IPS DF 4.7 (cell line): Measurements from ENCODE around the gene DCBLD1.
"Not testable (repeated sequence)": the region's sequence is repeated elsewhere in the genome, so short reads cannot be mapped to it uniquely, and the experiment has no call there.

Experiments used
- DNase-seq: peaks from one replicate; pipeline ENCODE4 v3.0.0-alpha.2; 2013; ENCODE audit warnings: low spot score; ENCODE audit errors: extremely low read depth

DCBLD1 gene

GRCh38 chr6:117498159-117498558 lies 15.7 kb downstream of the DCBLD1 start:
- DNase-seq: no peak

DNA sequence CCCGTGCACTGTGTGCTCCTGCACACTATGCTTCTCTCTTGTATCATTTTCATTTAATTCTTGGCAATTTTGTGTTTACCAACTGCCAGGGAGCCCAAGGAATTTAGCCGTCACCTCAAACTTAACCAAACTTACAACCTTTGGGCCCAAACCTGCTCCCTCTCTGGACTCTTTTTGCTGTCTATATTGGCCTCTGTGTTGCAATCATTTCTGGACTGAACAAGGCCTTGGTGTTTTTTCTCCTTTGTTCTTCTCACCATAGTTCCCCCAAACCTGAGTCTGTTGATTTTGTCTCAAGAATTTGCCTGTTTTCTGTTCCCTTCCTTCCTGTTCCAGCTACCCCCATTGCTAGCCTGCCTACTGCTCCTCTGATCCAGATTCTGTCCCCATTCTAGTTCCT lies 19.2 kb downstream of the DCBLD1 start:
- DNase-seq: no peak

GRCh38 chr6:117502580-117502979 lies 20.1 kb downstream of the DCBLD1 start:
- DNase-seq: no peak

DNA sequence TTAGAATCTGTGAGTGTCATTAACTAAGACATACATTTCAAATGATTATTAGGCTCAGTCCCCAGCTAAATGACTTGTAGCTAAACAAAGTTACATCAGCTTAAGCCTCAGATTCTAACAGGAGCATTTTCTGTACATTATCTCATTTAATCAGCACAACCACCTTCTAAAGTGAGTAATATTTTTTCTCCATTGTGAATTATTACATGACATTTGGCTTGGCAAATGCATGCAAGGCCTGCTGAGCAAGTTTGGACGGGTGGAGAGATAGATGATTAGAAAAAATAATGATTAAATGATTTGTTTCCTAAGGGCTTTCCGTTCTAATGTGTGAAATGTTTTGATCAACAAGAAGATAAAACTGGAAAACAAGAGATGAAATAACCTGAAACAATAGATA lies 20.7 kb downstream of the DCBLD1 start:
- no peak for DNase-seq

- DNase-seq: no peak
Observed at GRCh38 chr6:117504478-117505144, 22.1 kb downstream of the DCBLD1 start.

- no peak for DNase-seq
Observed at GRCh38 chr6:117505311-117505710, 22.8 kb downstream of the DCBLD1 start.

DNA sequence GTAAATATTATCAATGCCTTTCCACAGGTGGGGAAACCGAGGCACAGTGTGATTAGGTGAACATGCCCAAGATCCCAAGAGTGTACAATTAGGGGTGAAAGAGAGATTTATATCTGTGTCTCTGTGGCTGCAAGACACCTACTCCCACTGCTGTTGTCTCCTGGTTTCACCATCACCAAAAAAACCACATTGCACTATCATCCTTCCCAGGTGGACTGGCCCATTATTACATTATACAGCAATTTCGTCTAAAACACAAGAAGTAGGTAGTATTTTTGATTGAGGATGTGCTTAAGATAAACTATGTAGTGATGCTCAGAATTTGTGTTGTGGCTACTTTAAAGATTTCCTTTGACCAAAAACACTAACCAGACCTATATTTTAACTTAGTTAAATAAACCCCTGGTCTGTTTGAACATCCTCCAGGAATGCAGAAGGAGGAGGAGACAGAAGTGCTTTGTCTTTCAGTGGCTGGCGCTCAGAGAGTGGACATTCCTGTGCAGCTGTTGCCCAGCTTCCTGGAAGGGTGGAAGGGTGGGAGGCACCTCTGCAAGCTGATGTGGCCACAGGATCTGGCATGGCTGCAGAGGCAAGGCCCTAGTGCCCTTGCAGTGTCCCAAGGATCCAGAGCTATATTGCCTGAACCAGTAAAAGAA lies 23.8 kb downstream of the DCBLD1 start:
- DNase-seq: no peak

DNA sequence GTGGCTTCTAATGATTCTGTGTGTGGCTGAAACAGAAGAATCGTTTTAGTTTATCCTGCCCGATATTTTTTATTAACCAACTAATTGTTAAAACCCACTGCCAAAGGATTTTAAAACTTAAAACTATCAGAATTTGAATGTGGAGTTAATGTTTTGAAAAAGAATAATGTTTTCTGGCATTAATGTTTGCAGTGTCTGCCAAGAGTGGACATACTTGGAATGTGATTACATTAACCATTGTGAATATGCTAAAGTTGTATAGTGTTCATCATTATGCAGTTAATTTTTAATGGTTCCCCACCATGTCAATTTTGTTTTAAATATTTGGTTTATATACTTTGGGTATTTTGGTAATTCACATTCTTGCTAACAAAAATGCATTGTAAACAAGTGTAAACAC lies 24.4 kb downstream of the DCBLD1 start:
- DNase-seq: no peak

- no peak for DNase-seq
Observed at GRCh38 chr6:117508450-117508971, 26.0 kb downstream of the DCBLD1 start.

DNA sequence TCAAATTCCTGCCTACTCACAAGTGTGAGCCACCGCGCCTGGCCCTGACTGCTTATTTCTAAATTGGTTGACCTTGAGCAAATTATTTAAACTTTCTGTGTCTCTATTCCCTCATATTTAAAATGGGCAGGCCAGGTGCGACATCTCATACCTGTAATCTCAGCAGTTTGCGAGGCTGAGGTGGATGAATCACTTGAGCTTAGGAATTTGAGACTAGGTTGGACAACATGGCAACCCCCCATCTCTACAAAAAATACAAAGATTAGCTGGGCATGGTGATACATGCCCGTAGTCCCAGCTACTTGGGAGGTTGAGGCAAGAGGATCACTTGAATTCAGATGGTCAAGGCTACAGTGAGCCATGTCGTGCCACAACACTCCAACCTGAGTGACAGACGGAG lies 26.5 kb downstream of the DCBLD1 start:
- no peak for DNase-seq

GRCh38 chr6:117512056-117512828 lies 29.8 kb downstream of the DCBLD1 start:
- DNase-seq: no peak

- DNase-seq: no peak
Observed at GRCh38 chr6:117512987-117513573, 30.6 kb downstream of the DCBLD1 start.

- DNase-seq: no peak
Observed at GRCh38 chr6:117513778-117514365, 31.4 kb downstream of the DCBLD1 start.

GRCh38 chr6:117514655-117515054 lies 32.2 kb downstream of the DCBLD1 start:
- DNase-seq: no peak

DNA sequence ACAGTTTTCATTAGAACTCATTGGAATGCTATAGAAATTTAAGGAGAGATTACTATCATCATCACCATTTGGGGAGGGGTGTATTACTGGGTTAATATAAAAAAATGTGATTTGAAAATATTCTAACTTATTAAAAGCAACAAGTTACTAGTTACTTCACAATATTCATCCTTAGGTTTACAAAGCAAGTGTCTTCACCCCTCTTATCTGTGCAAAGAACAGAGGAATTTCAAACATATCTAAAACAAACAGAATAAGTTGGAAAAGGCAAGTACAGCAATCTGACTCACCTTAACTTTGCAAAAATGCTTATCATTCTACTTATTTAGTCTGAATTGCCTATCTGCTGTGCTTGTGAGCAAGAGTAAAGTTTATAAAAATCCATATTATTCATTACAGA lies 32.9 kb downstream of the DCBLD1 start:
- no peak for DNase-seq

DNA sequence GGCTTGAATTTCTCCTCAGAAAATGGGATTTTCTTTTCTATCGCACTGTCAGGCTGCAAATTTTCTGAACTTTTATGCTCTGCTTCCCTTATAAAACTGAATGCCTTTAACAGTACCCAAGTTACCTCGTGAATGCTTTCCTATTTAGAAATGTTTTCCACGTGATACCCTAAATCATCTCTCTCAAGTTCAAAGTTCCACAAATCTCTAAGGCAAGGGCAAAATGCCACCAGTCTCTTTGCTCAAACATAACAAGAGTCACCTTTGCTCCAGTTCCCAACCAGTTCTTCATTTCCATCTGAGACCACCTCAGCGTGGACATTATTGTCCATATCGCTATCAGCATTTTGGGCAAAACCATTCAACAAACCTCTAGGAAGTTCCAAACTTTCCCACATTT lies 35.5 kb downstream of the DCBLD1 start:
- not testable (repeated sequence) for DNase-seq

DNA sequence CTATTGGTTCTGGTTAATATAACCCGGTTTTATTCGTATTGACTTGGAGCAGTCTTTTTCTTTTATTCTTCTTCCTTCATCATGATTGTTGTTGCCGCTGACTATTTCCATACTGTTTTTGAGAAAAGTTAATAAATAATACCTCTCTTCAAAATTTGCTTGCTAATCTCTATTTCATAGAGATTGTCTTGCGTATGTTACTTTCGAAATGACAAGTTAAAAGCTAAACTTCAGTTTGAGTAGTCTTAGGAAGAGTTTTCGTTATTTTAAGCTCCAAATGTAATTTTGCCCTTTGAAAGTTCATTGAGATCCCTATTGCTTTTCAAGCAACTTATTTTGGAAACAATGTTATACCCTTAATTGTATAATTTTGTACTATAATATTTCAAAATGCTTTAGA lies 36.4 kb downstream of the DCBLD1 start:
- DNase-seq: no peak

- no peak for DNase-seq
Observed at GRCh38 chr6:117520603-117521395, 38.3 kb downstream of the DCBLD1 start.

GRCh38 chr6:117521791-117522502 lies 39.5 kb downstream of the DCBLD1 start:
- DNase-seq: no peak

- DNase-seq: no peak
Observed at GRCh38 chr6:117525607-117526006, 43.1 kb downstream of the DCBLD1 start.
